Measurements from ENCODE around the gene PDIK1L. TPM values are rescaled to one million over a fixed set of nuclear protein-coding genes. Genes with fewer than 3 reads are reported as not detected.
A peak's percentile ranks its signal among the peaks of the same experiment; 100 is the strongest.

Gene PDIK1L
- polyA plus RNA-seq, 4 donors, result 3.2 to 13.9 (median 5.3) TPM

- WGBS, 3 donors, result 68 to 82% (median 77%) methylated on average over 9 of the region's 9 CpGs
- peaks cover 0 to 3% (median 0%) of the 10 kb centered on the region in 3 donors for H3K4me1 ChIP-seq (ENCODE audit: control insufficient read depth in 3 of 3, insufficient read depth in 2 of 3, low read depth in 1 of 3, low read length in 2 of 3)
Observed at GRCh38 chr1:26119892-26120608, 8.4 kb downstream of the PDIK1L start.

GRCh38 chr1:26121854-26122773, 10.5 kb downstream of the PDIK1L start:
- H3K27ac ChIP-seq (ENCODE audit: low read depth in 1 of 3, low read length in 2 of 3), result peak overlapping the region in 1 of 3 donors; percentile 56
- FAIRE-seq, result peak; percentile 53

More at GRCh38 chr1:26119892-26120608, 8.4 kb downstream of the PDIK1L start:
- H3K9me3 ChIP-seq (ENCODE audit: control insufficient read depth in 2 of 2, insufficient read depth in 1 of 2, low read depth in 1 of 2, low read length in 1 of 2), result no peaks in the 10 kb centered on the region
- no peaks in the 10 kb centered on the region for H3K27me3 ChIP-seq (ENCODE audit: control insufficient read depth in 3 of 3, insufficient read depth in 3 of 3, low read length in 3 of 3)
- no peak for DNase-seq
- no peak overlapping the region for H3K4me3 ChIP-seq (ENCODE audit: low read depth in 1 of 3, low read length in 3 of 3)
- H3K36me3 ChIP-seq (ENCODE audit: control insufficient read depth in 3 of 3, insufficient read depth in 2 of 3, low read depth in 1 of 3, low read length in 3 of 3), result peaks cover 2 to 38% (median 4%) of the 10 kb centered on the region in 3 donors
- peak overlapping the region in 1 of 3 donors; percentile 54 for H3K27ac ChIP-seq (ENCODE audit: low read depth in 1 of 3, low read length in 2 of 3)
- FAIRE-seq, result no peak

GRCh38 chr1:26122988-26123973, 11.7 kb downstream of the PDIK1L start:
- no peak overlapping the region for H3K27ac ChIP-seq (ENCODE audit: low read depth in 1 of 3, low read length in 2 of 3)

More at GRCh38 chr1:26121854-26122773, 10.5 kb downstream of the PDIK1L start:
- no peaks in the 10 kb centered on the region for H3K27me3 ChIP-seq (ENCODE audit: control insufficient read depth in 3 of 3, insufficient read depth in 3 of 3, low read length in 3 of 3)
- 51 to 66% (median 62%) methylated on average over 8 of the region's 8 CpGs for WGBS, 3 donors
- DNase-seq, result no peak
- H3K9me3 ChIP-seq (ENCODE audit: control insufficient read depth in 2 of 2, insufficient read depth in 1 of 2, low read depth in 1 of 2, low read length in 1 of 2), result no peaks in the 10 kb centered on the region
- H3K4me1 ChIP-seq (ENCODE audit: control insufficient read depth in 3 of 3, insufficient read depth in 2 of 3, low read depth in 1 of 3, low read length in 2 of 3), result peaks cover 0 to 8% (median 0%) of the 10 kb centered on the region in 3 donors
- H3K36me3 ChIP-seq (ENCODE audit: control insufficient read depth in 3 of 3, insufficient read depth in 2 of 3, low read depth in 1 of 3, low read length in 3 of 3), result peaks cover 2 to 24% (median 4%) of the 10 kb centered on the region in 3 donors
- no peak overlapping the region for H3K4me3 ChIP-seq (ENCODE audit: low read depth in 1 of 3, low read length in 3 of 3)

GRCh38 chr1:26124418-26125331, 13.1 kb downstream of the PDIK1L start:
- peaks cover 0 to 17% (median 0%) of the 10 kb centered on the region in 3 donors for H3K4me1 ChIP-seq (ENCODE audit: control insufficient read depth in 3 of 3, insufficient read depth in 2 of 3, low read depth in 1 of 3, low read length in 2 of 3)
- no peak overlapping the region for H3K4me3 ChIP-seq (ENCODE audit: low read depth in 1 of 3, low read length in 3 of 3)
- H3K9me3 ChIP-seq (ENCODE audit: control insufficient read depth in 2 of 2, insufficient read depth in 1 of 2, low read depth in 1 of 2, low read length in 1 of 2), result no peaks in the 10 kb centered on the region
- DNase-seq (no peak), FAIRE-seq (no peak)
- no peaks in the 10 kb centered on the region for H3K27me3 ChIP-seq (ENCODE audit: control insufficient read depth in 3 of 3, insufficient read depth in 3 of 3, low read length in 3 of 3)
- WGBS, 3 donors, result 48 to 68% (median 58%) methylated on average over 4 of the region's 4 CpGs
- H3K27ac ChIP-seq (ENCODE audit: low read depth in 1 of 3, low read length in 2 of 3), result peak overlapping the region in 1 of 3 donors; percentile 49
- H3K36me3 ChIP-seq (ENCODE audit: control insufficient read depth in 3 of 3, insufficient read depth in 2 of 3, low read depth in 1 of 3, low read length in 3 of 3), result peaks cover 0 to 5% (median 2%) of the 10 kb centered on the region in 3 donors

More at GRCh38 chr1:26122988-26123973, 11.7 kb downstream of the PDIK1L start:
- Histone ChIP-seq H3K9me3 (ENCODE audit: control insufficient read depth in 2 of 2, insufficient read depth in 1 of 2, low read depth in 1 of 2, low read length in 1 of 2) (no peaks in the 10 kb centered on the region), H3K4me3 (ENCODE audit: low read depth in 1 of 3, low read length in 3 of 3) (no peak overlapping the region), H3K27me3 (ENCODE audit: control insufficient read depth in 3 of 3, insufficient read depth in 3 of 3, low read length in 3 of 3) (no peaks in the 10 kb centered on the region), H3K4me1 (ENCODE audit: control insufficient read depth in 3 of 3, insufficient read depth in 2 of 3, low read depth in 1 of 3, low read length in 2 of 3) (peaks cover 0 to 17% (median 0%) of the 10 kb centered on the region in 3 donors), H3K36me3 (ENCODE audit: control insufficient read depth in 3 of 3, insufficient read depth in 2 of 3, low read depth in 1 of 3, low read length in 3 of 3) (peaks cover 2 to 13% (median 4%) of the 10 kb centered on the region in 3 donors)
- DNase-seq (peak in 1 of 2 donors; percentile 36), FAIRE-seq (no peak)
- WGBS, 3 donors, result 74 to 86% (median 81%) methylated on average over 7 of the region's 7 CpGs

- Histone ChIP-seq H3K27ac (ENCODE audit: low read depth in 1 of 3, low read length in 2 of 3) (no peak overlapping the region), H3K4me1 (ENCODE audit: control insufficient read depth in 3 of 3, insufficient read depth in 2 of 3, low read depth in 1 of 3, low read length in 2 of 3) (peaks cover 0 to 17% (median 0%) of the 10 kb centered on the region in 3 donors), H3K27me3 (ENCODE audit: control insufficient read depth in 3 of 3, insufficient read depth in 3 of 3, low read length in 3 of 3) (no peaks in the 10 kb centered on the region), H3K9me3 (ENCODE audit: control insufficient read depth in 2 of 2, insufficient read depth in 1 of 2, low read depth in 1 of 2, low read length in 1 of 2) (no peaks in the 10 kb centered on the region), H3K4me3 (ENCODE audit: low read depth in 1 of 3, low read length in 3 of 3) (no peak overlapping the region), H3K36me3 (ENCODE audit: control insufficient read depth in 3 of 3, insufficient read depth in 2 of 3, low read depth in 1 of 3, low read length in 3 of 3) (peaks cover 0 to 2% (median 2%) of the 10 kb centered on the region in 3 donors)
- FAIRE-seq, result no peak
- no peak for DNase-seq
Observed at GRCh38 chr1:26125382-26125781, 13.8 kb downstream of the PDIK1L start.

- peaks cover 0 to 2% (median 0%) of the 10 kb centered on the region in 3 donors for H3K36me3 ChIP-seq (ENCODE audit: control insufficient read depth in 3 of 3, insufficient read depth in 2 of 3, low read depth in 1 of 3, low read length in 3 of 3)
- peak overlapping the region; percentile 62 to 77 (median 68) for H3K27ac ChIP-seq (ENCODE audit: low read depth in 1 of 3, low read length in 2 of 3)
- no peak overlapping the region for H3K4me3 ChIP-seq (ENCODE audit: low read depth in 1 of 3, low read length in 3 of 3)
- 13 to 32% (median 14%) methylated on average over 1 of the region's 1 CpG for WGBS, 3 donors
- no peak for DNase-seq
- FAIRE-seq, result no peak
- H3K27me3 ChIP-seq (ENCODE audit: control insufficient read depth in 3 of 3, insufficient read depth in 3 of 3, low read length in 3 of 3), result no peaks in the 10 kb centered on the region
- no peaks in the 10 kb centered on the region for H3K9me3 ChIP-seq (ENCODE audit: control insufficient read depth in 2 of 2, insufficient read depth in 1 of 2, low read depth in 1 of 2, low read length in 1 of 2)
- peaks cover 0 to 17% (median 0%) of the 10 kb centered on the region in 3 donors for H3K4me1 ChIP-seq (ENCODE audit: control insufficient read depth in 3 of 3, insufficient read depth in 2 of 3, low read depth in 1 of 3, low read length in 2 of 3)
Observed at GRCh38 chr1:26125946-26126320, 14.3 kb downstream of the PDIK1L start.
